GM12878 (cell line): ENCODE data around the gene ZYG11B. TPM values are rescaled to one million over a fixed set of nuclear protein-coding genes. Genes with fewer than 3 reads are reported as not detected.
A peak's percentile ranks its signal among the peaks of the same experiment; 100 is the strongest.

Experiments used
- ATAC-seq: fragments of 200-7000 bp; cut with Tn5 transposase; 3 replicates; pipeline ENCODE4 v1.9.1; 2020; ENCODE audit warnings: mild to moderate bottlenecking, moderate library complexity
- BruUV-seq: library from RNA; stranded (reverse); fragments of 400-500 nt; replicated peaks from 2 replicates; lab custom pipeline; 2021; lab: Mats Ljungman, UMichigan
- CTCF ChIA-PET: fragments of 300-600 bp; sonication (Branson Sonifier 250); formaldehyde crosslinking; extraction: SDS; loops from one replicate; lab custom pipeline; 2021; ENCODE audit warnings: inconsistent platforms; lab: Yijun Ruan, JAX
- POLR2A ChIA-PET: fragments of 350-600 bp; formaldehyde crosslinking; extraction: SDS; loops from one replicate; lab custom pipeline; 2021; ENCODE audit warnings: inconsistent platforms; lab: Charles Lee
- RAD21 ChIA-PET: fragments of 300-600 bp; sonication (Branson Sonifier 250); formaldehyde crosslinking; loops from one replicate; lab custom pipeline; 2023; ENCODE audit warnings: antibody characterized with exemption; ENCODE audit not compliant: unreplicated experiment; lab: Charles Lee
- SMC1A ChIA-PET: fragments of 300-600 bp; sonication (Branson Sonifier 250); formaldehyde crosslinking; loops from one replicate; lab custom pipeline; 2023; ENCODE audit not compliant: unreplicated experiment, uncharacterized antibody; lab: Charles Lee
- DNase-seq: peaks from one replicate; pipeline ENCODE4 v3.0.0-alpha.2; 2011; ENCODE audit warnings: low read depth, low spot score
- FAIRE-seq: peaks from 3 replicates; lab custom pipeline; 2011; peaks lifted over from hg19 to GRCh38; lab: Jason Lieb, UNC
- H2AFZ ChIP-seq: 2 replicates; pipeline ENCODE4 v1.6.0; 2011; ENCODE audit warnings: low read depth, low read length, control low read depth; ENCODE audit not compliant: control insufficient read depth
- H3K27ac ChIP-seq: 2 replicates; pipeline ENCODE4 v1.5.1; 2011; ENCODE audit warnings: control low read depth; ENCODE audit not compliant: control insufficient read depth, insufficient read depth
- H3K27me3 ChIP-seq, 2 experiments: replicated peaks in 1 of 2; 2 replicates each; pipeline versions ENCODE4 v1.6.0 to v1.6.1; 2011; ENCODE audit warnings: low read length in 1 of 2; ENCODE audit not compliant: control insufficient read depth in 2 of 2, insufficient read depth in 2 of 2
- H3K36me3 ChIP-seq, 2 experiments: 2 replicates each; pipeline ENCODE4 v1.5.1; 2011; ENCODE audit warnings: low read length in 1 of 2; ENCODE audit not compliant: control insufficient read depth in 2 of 2, insufficient read depth in 2 of 2
- H3K4me1 ChIP-seq: 2 replicates; pipeline ENCODE4 v1.6.1; 2011; ENCODE audit warnings: mild to moderate bottlenecking, low read length, moderate library complexity, mixed read lengths; ENCODE audit not compliant: control insufficient read depth, insufficient read depth
- H3K4me2 ChIP-seq: 2 replicates; pipeline ENCODE4 v1.6.0; 2011; ENCODE audit warnings: control low read depth; ENCODE audit not compliant: control insufficient read depth, insufficient read depth
- H3K4me3 ChIP-seq: fragments of 200-600 bp; sonication (generic); 2 replicates; pipeline ENCODE4 v1.5.1; 2016
- H3K79me2 ChIP-seq: 2 replicates; pipeline ENCODE4 v1.6.0; 2011; ENCODE audit warnings: low read length; ENCODE audit not compliant: control insufficient read depth, insufficient read depth
- H3K9ac ChIP-seq: 2 replicates; pipeline ENCODE4 v1.8.0; 2011; ENCODE audit warnings: low read length, control low read depth, mixed read lengths; ENCODE audit not compliant: control insufficient read depth, insufficient read depth
- H3K9me3 ChIP-seq: replicated peaks from 3 replicates; pipeline ENCODE4 v1.5.1; 2011; ENCODE audit warnings: mild to moderate bottlenecking, low read length; ENCODE audit not compliant: control insufficient read depth, insufficient read depth
- H4K20me1 ChIP-seq: 2 replicates; pipeline ENCODE4 v1.6.0; 2011; ENCODE audit not compliant: control insufficient read depth, insufficient read depth
- ATF7 ChIP-seq: fragments of 450-650 bp; IDR thresholded peaks from 2 replicates; pipeline ENCODE4 v1.6.1; 2016; ENCODE audit warnings: low read depth, mild to moderate bottlenecking
- IKZF1 ChIP-seq: fragments of 450-650 bp; conservative IDR thresholded peaks from 2 replicates; pipeline ENCODE4 v1.6.1; 2017; ENCODE audit warnings: antibody characterized with exemption, mild to moderate bottlenecking
- IKZF2 ChIP-seq, 2 experiments: fragments of 450-650 bp; IDR thresholded peaks; 2 replicates each; pipeline ENCODE4 v1.6.1; 2017; ENCODE audit warnings: mild to moderate bottlenecking in 2 of 2, moderate library complexity in 2 of 2
- NFXL1 ChIP-seq: fragments of 450-650 bp; IDR thresholded peaks from 2 replicates; pipeline ENCODE4 v1.6.1; 2017; ENCODE audit warnings: antibody characterized with exemption, mild to moderate bottlenecking, borderline replicate concordance
- NFYA ChIP-seq: IDR thresholded peaks from 2 replicates; pipeline ENCODE4 v1.6.1; 2011; ENCODE audit warnings: low read depth, mild to moderate bottlenecking, low read length, improper control_type of control experiment, borderline replicate concordance
- NFYB ChIP-seq: IDR thresholded peaks from 2 replicates; pipeline ENCODE4 v1.6.1; 2011; ENCODE audit warnings: low read depth, mild to moderate bottlenecking, low read length, improper control_type of control experiment, moderate library complexity; ENCODE audit not compliant: insufficient read depth
- RB1 ChIP-seq: fragments of 450-650 bp; formaldehyde crosslinking; IDR thresholded peaks from 2 replicates; pipeline ENCODE4 v1.6.1; 2017; ENCODE audit warnings: mild to moderate bottlenecking, borderline replicate concordance
- TAF1 ChIP-seq: IDR thresholded peaks from 2 replicates; pipeline ENCODE4 v1.6.1; 2011; ENCODE audit warnings: mild to moderate bottlenecking, low read depth, low read length, borderline replicate concordance
- ZNF207 ChIP-seq: fragments of 450-650 bp; IDR thresholded peaks from 2 replicates; pipeline ENCODE4 v1.6.1; 2014; ENCODE audit warnings: antibody characterized with exemption, mild to moderate bottlenecking, borderline replicate concordance
- WGBS: methylation state at CpG from one replicate; pipeline ENCODE4 v1.1.6; 2016; ENCODE audit warnings: low lambda C conversion rate; ENCODE audit not compliant: insufficient replicate concordance, insufficient coverage; ENCODE audit errors: missing lambda C conversion rate; 5-methylcytosine and 5-hydroxymethylcytosine counted together
- in situ Hi-C: fragments of 300-500 bp; cut with MboI; formaldehyde crosslinking; loops from 9 replicates; pipeline ENCODE4 v1.14.3; 2018; ENCODE audit warnings: mixed read lengths
- intact Hi-C: fragments of 100-400 bp; cut with micrococcal nuclease; formaldehyde crosslinking; loops from one replicate; pipeline ENCODE4 v1.14.2; 2022; ENCODE audit not compliant: unreplicated experiment
- polyA plus RNA-seq, 11 experiments: library from polyadenylated mRNA; depleted of rRNA in 4 of 11; unstranded in 6 of 11; stranded (reverse) in 5 of 11; fragments of >200 nt; fragmentation: Nextera tagmentation in 4 of 11; fragmentation: Illumina TruSeq in 1 of 11; extraction: Ambion mirVana in 4 of 11; extraction: Trizol in 1 of 11; gene quantifications; 1 replicate in 1 of 11; 2 replicates in 10 of 11; pipeline versions ENCODE4 v1.2.1 to v1.2.3, GENCODE V29; 2011 to 2016; ENCODE audit warnings: inconsistent platforms in 2 of 11, missing spikeins in 2 of 11, low read depth in 1 of 11
- total RNA-seq, 4 experiments: library from RNA; depleted of rRNA in 3 of 4; stranded (reverse); fragments of >200 nt in 3 of 4; fragmentation: Illumina TruSeq in 1 of 4; extraction: Trizol in 1 of 4; gene quantifications; 2 replicates each; pipeline versions ENCODE4 v1.2.1 to v1.2.3, GENCODE V29; 2013 to 2021
- TF ChIP-seq, protein P1 (sequence below): IDR thresholded peaks from 2 replicates; pipeline ENCODE4 v1.6.1; 2012; ENCODE audit warnings: low read depth, low read length, improper control_type of control experiment
- TF ChIP-seq, protein P2 (sequence below): IDR thresholded peaks from 2 replicates; pipeline ENCODE4 v1.6.1; 2012; ENCODE audit warnings: low read length, inconsistent platforms
- TF ChIP-seq, protein P3 (sequence below): fragments of 450-650 bp; IDR thresholded peaks from 2 replicates; pipeline ENCODE4 v1.6.1; 2016; ENCODE audit warnings: mild to moderate bottlenecking
- TF ChIP-seq, protein P4 (sequence below): IDR thresholded peaks from 2 replicates; pipeline ENCODE4 v1.6.1; 2012; ENCODE audit warnings: mild to moderate bottlenecking, low read depth, low read length

ZYG11B gene
- total and polyA plus RNA-seq, 10 of the 15 experiments (the other 5 are each of a cell fraction or from before 2014, with no cell fraction given), result 1.8 to 8.5 (median 5.3) TPM

DNA sequence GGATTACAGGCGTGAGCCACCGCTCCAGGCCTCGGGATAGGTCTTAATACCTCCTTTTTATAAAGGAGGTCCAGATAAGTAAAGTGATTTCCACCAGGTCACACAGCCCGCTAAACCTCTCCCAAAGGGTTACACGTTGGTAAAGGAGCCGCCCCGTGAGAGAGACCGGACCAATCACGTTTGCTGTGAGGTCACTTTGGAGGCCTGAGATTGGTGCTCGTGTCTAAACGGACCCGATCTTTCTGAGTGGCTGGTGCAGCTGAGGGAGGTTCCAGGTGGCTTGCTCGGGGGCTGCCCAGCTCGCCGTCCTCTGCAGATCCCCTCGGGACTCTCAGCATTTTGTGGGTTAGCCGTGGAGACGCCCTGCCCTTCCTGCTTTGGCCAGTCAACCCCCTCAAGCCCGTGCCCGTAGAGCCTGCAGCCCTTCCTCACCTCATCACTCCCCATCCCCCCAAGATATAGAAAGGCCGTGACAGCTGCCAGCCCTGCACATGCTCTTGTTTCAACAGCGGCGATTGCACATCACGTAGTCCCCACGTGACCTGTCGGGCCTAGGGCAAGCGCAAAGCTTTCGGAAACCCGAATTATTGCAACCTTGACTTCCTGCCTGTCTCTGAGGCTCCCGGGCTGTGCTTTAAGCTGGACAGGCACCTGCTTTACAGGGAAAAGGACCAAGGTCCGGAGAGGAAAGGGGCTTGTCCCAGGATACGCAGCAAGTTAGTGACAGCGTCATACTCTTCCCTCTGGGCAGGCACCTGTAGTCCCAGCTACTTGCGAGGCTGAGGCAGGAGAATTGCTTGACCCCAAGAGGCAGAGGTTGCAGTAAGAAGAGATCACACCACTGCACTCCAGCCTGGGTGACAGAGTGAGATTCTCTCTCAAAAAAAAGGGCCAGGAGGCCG lies 23.1 kb upstream of the ZYG11B start:
- peak; percentile 70 for FAIRE-seq
- BruUV-seq, result no TSS peak
- TF ChIP-seq IKZF1 (peak; percentile 53; the same call in 1 of the 2 replicates), NFYA (peak; percentile 49; the same call in 1 of the 2 replicates), ATF7 (peak; percentile 99), TAF1 (peak; percentile 40; the same call in 1 of the 2 replicates), IKZF2 (IDR thresholded peaks at IDR 0.05) (peak in 1 of 2 experiments; percentile 43; a peak in 1 of 4 replicates), RB1 (no peak), NFXL1 (peak; percentile 54; the same call in 1 of the 2 replicates), NFYB (peak; percentile 98), ZNF207 (0 out of 2 replicates have a peak, but pooled peaks have one; percentile 51)
- TF ChIP-seq, protein P1, sequence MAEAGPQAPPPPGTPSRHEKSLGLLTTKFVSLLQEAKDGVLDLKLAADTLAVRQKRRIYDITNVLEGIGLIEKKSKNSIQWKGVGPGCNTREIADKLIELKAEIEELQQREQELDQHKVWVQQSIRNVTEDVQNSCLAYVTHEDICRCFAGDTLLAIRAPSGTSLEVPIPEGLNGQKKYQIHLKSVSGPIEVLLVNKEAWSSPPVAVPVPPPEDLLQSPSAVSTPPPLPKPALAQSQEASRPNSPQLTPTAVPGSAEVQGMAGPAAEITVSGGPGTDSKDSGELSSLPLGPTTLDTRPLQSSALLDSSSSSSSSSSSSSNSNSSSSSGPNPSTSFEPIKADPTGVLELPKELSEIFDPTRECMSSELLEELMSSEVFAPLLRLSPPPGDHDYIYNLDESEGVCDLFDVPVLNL, result no peak
- TF ChIP-seq, protein P2, sequence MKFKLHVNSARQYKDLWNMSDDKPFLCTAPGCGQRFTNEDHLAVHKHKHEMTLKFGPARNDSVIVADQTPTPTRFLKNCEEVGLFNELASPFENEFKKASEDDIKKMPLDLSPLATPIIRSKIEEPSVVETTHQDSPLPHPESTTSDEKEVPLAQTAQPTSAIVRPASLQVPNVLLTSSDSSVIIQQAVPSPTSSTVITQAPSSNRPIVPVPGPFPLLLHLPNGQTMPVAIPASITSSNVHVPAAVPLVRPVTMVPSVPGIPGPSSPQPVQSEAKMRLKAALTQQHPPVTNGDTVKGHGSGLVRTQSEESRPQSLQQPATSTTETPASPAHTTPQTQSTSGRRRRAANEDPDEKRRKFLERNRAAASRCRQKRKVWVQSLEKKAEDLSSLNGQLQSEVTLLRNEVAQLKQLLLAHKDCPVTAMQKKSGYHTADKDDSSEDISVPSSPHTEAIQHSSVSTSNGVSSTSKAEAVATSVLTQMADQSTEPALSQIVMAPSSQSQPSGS, result peak; percentile 98
- TF ChIP-seq, protein P3, sequence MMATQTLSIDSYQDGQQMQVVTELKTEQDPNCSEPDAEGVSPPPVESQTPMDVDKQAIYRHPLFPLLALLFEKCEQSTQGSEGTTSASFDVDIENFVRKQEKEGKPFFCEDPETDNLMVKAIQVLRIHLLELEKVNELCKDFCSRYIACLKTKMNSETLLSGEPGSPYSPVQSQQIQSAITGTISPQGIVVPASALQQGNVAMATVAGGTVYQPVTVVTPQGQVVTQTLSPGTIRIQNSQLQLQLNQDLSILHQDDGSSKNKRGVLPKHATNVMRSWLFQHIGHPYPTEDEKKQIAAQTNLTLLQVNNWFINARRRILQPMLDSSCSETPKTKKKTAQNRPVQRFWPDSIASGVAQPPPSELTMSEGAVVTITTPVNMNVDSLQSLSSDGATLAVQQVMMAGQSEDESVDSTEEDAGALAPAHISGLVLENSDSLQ, result peak; percentile 70
- TF ChIP-seq, protein P4, sequence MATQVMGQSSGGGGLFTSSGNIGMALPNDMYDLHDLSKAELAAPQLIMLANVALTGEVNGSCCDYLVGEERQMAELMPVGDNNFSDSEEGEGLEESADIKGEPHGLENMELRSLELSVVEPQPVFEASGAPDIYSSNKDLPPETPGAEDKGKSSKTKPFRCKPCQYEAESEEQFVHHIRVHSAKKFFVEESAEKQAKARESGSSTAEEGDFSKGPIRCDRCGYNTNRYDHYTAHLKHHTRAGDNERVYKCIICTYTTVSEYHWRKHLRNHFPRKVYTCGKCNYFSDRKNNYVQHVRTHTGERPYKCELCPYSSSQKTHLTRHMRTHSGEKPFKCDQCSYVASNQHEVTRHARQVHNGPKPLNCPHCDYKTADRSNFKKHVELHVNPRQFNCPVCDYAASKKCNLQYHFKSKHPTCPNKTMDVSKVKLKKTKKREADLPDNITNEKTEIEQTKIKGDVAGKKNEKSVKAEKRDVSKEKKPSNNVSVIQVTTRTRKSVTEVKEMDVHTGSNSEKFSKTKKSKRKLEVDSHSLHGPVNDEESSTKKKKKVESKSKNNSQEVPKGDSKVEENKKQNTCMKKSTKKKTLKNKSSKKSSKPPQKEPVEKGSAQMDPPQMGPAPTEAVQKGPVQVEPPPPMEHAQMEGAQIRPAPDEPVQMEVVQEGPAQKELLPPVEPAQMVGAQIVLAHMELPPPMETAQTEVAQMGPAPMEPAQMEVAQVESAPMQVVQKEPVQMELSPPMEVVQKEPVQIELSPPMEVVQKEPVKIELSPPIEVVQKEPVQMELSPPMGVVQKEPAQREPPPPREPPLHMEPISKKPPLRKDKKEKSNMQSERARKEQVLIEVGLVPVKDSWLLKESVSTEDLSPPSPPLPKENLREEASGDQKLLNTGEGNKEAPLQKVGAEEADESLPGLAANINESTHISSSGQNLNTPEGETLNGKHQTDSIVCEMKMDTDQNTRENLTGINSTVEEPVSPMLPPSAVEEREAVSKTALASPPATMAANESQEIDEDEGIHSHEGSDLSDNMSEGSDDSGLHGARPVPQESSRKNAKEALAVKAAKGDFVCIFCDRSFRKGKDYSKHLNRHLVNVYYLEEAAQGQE, result no peak

More for the DNA sequence above, 23.1 kb upstream of the ZYG11B start:
- Histone ChIP-seq H3K4me3 (peak overlapping the region; percentile 49; the same call in 1 of the 2 replicates), H2AFZ (peak overlapping the region; percentile 97), H3K9ac (peak overlapping the region; percentile 48; the same call in 1 of the 2 replicates), H4K20me1 (no peaks in the 10 kb centered on the region), H3K27ac (peak overlapping the region; percentile 51), H3K79me2 (no peaks in the 10 kb centered on the region), H3K4me1 (peaks cover 6% of the 10 kb centered on the region; the same call in 1 of the 2 replicates), H3K36me3 (no peaks in the 10 kb centered on the region), H3K9me3 (no peaks in the 10 kb centered on the region), H3K27me3 (no peaks in the 10 kb centered on the region), H3K4me2 (peak overlapping the region; percentile 77)
- in situ Hi-C loops (loop anchor here (5.0 kb wide), 1 partner anchor 484 kb away; no protein-coding TSS in a partner anchor), intact Hi-C loops (loop anchor here (5.0 kb wide), 3 partner anchors 124 to 219 kb away; partner anchors contain the start of genes ECHDC2 and ZYG11A)
- ChIA-PET CTCF (interaction anchor here (0.6 to 1.3 kb wide), 9 partner anchors 10 to 481 kb away, joined by 3 to 6 read pairs (median 4); partner anchors contain the start of gene ECHDC2), POLR2A (interaction anchor here (0.5 to 2.1 kb wide), 5 partner anchors 22 to 629 kb away, joined by 3 to 7 read pairs (median 5); partner anchors contain the start of genes ZYG11A and ZYG11B), RAD21 (interaction anchor here (0.9 to 2.7 kb wide), 6 partner anchors 23 to 298 kb away, joined by 3 to 8 read pairs (median 3); partner anchors contain the start of genes ECHDC2, PRPF38A and ZYG11B), SMC1A (interaction anchor here (0.7 to 0.9 kb wide), 3 partner anchors 9 to 218 kb away, joined by 3 read pairs; partner anchors contain the start of gene ECHDC2)
- peak; percentile 77 for DNase-seq
- WGBS, result 4% methylated on average over 35 of the region's 35 CpGs
- peak; percentile 97 for ATAC-seq
